Epithelial cell of prostate (primary cell): ENCODE results near the gene TSPAN3.

Experiments
- DNase-seq: peaks from one replicate; pipeline ENCODE4 v3.0.0-alpha.2; 2011; ENCODE audit warnings: low read depth, low spot score
- H3K27ac ChIP-seq: fragments of 450-650 bp; 2 replicates; pipeline ENCODE4 v1.5.1; 2017; ENCODE audit warnings: mild to moderate bottlenecking

Gene TSPAN3

GRCh38 chr15:76994496-76994895 is 76.4 kb downstream of the TSPAN3 start:
- H3K27ac ChIP-seq = no peak overlapping the region
- no peak for DNase-seq

- DNase-seq = peak; percentile 29
- no peak overlapping the region for H3K27ac ChIP-seq
Observed at GRCh38 chr15:76994001-76994400, 76.9 kb downstream of the TSPAN3 start.

DNA sequence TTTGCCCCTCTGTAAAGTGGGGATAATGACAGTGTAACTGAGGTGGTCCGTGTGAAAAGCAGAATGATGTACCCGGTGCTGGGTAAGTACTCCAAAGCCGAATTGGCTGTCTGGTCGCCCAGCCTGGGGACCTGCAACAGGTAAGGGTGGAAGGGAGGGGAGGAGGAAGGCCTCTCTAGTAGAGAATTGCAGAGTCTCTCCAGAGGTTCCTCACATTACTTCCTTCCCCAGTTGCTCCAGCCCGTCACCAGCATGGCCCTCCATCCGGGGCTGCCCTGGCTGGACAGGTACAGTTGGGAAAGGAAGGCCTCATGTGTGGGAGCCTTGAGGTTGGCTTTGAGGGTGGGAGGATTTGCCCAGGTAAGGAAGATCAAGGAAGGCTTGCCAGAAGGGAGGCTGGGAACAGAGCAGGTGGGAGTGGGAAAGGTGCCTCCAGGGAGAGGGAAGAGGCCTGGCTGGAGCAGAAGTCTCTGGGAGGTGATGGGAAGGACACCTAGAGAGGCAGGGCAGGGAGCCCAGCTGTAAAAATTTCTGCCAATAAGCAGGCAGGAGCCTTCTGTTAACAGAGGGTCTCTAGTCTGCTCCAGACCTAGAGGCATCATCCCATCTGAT is 77.7 kb downstream of the TSPAN3 start:
- DNase-seq = no peak
- H3K27ac ChIP-seq = no peak overlapping the region

DNA sequence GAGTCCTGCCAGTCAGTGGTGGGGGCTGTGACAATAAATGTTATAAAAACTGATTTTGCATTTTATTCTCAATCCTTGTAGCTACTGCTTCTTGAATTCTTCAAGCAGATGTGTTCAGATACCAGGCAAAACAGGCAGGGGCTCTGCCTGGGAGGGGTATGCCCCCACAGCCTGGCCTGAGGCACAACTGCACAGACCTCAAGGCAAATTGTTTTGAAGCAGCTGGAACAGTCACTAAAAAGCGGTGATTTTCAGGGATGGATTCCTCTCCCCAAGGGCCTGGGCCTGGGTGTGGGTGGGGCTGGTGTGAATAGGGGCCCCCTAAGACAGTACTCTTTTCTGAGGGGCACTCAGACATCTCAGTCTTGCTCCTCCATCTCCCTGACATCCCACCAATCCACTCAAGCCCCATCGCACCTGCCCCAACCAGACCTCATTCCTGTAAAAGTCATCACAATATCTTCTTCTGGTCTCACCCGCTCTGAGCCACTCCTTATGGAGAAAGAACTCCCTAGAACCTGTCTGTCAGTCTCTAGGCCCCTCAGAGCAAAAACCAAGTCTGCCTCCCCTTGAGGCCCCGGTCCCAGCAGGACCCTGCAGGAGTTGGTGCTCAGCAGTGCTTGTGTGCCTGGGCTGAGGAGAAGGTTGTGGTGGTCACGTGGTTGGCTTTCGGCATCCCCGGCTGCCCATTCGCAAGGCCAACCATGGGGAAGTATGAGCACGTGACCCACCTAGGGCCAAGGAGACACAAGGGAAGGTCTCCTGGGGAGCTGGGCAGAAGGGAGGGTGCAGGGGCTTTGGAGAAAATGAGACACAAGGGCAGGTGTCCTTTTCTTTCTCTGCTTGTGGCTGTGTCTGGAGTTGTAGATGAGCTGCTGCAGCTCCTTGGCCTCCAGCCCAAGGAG is 78.9 kb downstream of the TSPAN3 start:
- no peak overlapping the region for H3K27ac ChIP-seq
- DNase-seq = no peak
